SJCRH30 (cell line): ENCODE data around the gene COX7A1. TPM values are rescaled to one million over a fixed set of nuclear protein-coding genes. Genes with fewer than 3 reads are reported as not detected.

Experiments
- DNase-seq, 2 experiments: peaks; one replicate each; pipeline ENCODE4 v3.0.0-alpha.2; 2015 to 2020
- H3K27ac ChIP-seq: fragments of 250-450 bp; sonication (Bioruptor Pico); 2 replicates; pipeline ENCODE4 v1.5.1; 2020; ENCODE audit warnings: mild to moderate bottlenecking, moderate library complexity
- H3K27me3 ChIP-seq: fragments of 250-450 bp; sonication (Bioruptor Pico); 2 replicates; pipeline ENCODE4 v1.5.1; 2020; ENCODE audit warnings: mild to moderate bottlenecking, moderate library complexity
- H3K36me3 ChIP-seq: fragments of 250-450 bp; sonication (Bioruptor Pico); 2 replicates; pipeline ENCODE4 v1.5.1; 2020; ENCODE audit warnings: mild to moderate bottlenecking, moderate library complexity
- H3K4me1 ChIP-seq: fragments of 250-450 bp; sonication (Bioruptor Pico); 2 replicates; pipeline ENCODE4 v1.5.1; 2020; ENCODE audit warnings: mild to moderate bottlenecking, moderate library complexity
- H3K4me3 ChIP-seq: fragments of 250-450 bp; sonication (Bioruptor Pico); 2 replicates; pipeline ENCODE4 v1.5.1; 2020; ENCODE audit warnings: mild to moderate bottlenecking, moderate library complexity
- H3K9me3 ChIP-seq: fragments of 250-450 bp; sonication (Bioruptor Pico); replicated peaks from 2 replicates; pipeline ENCODE4 v1.5.1; 2020; ENCODE audit warnings: mild to moderate bottlenecking, moderate library complexity
- total RNA-seq: library from RNA; depleted of rRNA; stranded (reverse); fragments of >200 nt; shearing (Covaris generic); gene quantifications from 2 replicates; pipeline ENCODE4 v1.2.3, GENCODE V29; 2014; rRNA removed

Gene COX7A1
- total RNA-seq, 1 experiment from 2014 or later: not detected

GRCh38 chr19:36111200-36111539 lies 41.1 kb downstream of the COX7A1 start:
- peak overlapping the region; percentile 91 for H3K27ac ChIP-seq
- H3K4me3 ChIP-seq: peak overlapping the region; percentile 18
- H3K27me3 ChIP-seq: no peaks in the 10 kb centered on the region
- peaks cover 22% of the 10 kb centered on the region for H3K4me1 ChIP-seq
- H3K36me3 ChIP-seq: peaks cover 13% of the 10 kb centered on the region
- DNase-seq: peak; percentile 89 to 92
- H3K9me3 ChIP-seq: no peaks in the 10 kb centered on the region

GRCh38 chr19:36110487-36111199 lies 41.6 kb downstream of the COX7A1 start, which contains the start of gene OVOL3:
OVOL3 (plus strand) TSS chr19:36111143; CDS start chr19:36111203, 60 bp downstream.
- no peaks in the 10 kb centered on the region for H3K27me3 ChIP-seq
- no peaks in the 10 kb centered on the region for H3K9me3 ChIP-seq
- peaks cover 13% of the 10 kb centered on the region for H3K36me3 ChIP-seq
- peak within 1 kb of the TSS; percentile 18 for H3K4me3 ChIP-seq
- H3K27ac ChIP-seq: peak within 1 kb of the TSS; percentile 91
- DNase-seq: peak; percentile 91 to 94
- H3K4me1 ChIP-seq: peaks cover 26% of the 10 kb centered on the region

- peaks cover 31% of the 10 kb centered on the region for H3K36me3 ChIP-seq
- no peak overlapping the region for H3K4me3 ChIP-seq
- no peaks in the 10 kb centered on the region for H3K27me3 ChIP-seq
- H3K4me1 ChIP-seq: peaks cover 26% of the 10 kb centered on the region
- no peak overlapping the region for H3K27ac ChIP-seq
- H3K9me3 ChIP-seq: no peaks in the 10 kb centered on the region
- DNase-seq: no peak
These were observed 43.6 kb downstream of the COX7A1 start for GRCh38 chr19:36108684-36109083.

DNA sequence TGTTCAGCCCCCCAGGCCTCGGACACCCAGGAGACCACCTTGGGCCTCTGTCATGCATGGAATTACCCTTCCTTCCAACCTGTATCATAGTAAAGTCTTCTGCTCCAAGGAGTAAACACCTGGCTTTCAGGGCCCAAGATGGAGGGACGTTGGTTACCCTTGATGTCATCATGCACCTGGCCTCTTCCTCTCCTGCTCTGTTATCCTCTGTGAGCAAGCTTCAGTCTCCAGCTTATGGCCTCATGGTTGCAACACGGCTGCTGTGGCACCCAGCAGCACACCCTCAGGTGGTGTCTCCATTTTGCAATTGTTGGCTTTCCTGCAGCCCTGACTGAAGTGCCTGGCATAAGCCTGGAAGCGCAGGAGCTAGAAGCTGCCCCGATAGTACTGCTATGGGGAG lies 45.3 kb downstream of the COX7A1 start:
- Histone ChIP-seq H3K4me1 (peaks cover 20% of the 10 kb centered on the region), H3K36me3 (peaks cover 39% of the 10 kb centered on the region), H3K27me3 (no peaks in the 10 kb centered on the region), H3K4me3 (no peak overlapping the region), H3K27ac (no peak overlapping the region), H3K9me3 (no peaks in the 10 kb centered on the region)
- DNase-seq: no peak

DNA sequence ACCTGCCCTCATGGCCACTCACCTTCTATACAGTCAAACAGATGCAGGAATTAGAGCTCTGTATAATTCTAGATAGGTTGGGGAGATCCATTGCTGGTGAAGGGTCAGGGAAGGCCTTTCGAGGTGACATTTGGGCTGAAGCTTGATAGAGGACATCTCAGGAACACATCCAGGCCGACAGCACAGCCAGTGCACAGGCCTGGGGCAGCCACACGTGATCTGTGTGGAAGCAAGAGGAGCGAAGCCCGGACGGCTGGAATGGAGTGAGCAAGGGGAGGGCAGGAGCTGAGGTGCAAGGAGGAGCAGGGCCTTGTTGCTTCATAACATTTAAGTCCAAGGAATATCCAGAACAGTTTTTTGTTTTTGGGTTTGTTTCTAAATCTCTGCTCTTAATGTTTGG lies 45.8 kb downstream of the COX7A1 start:
- no peaks in the 10 kb centered on the region for H3K27me3 ChIP-seq
- H3K4me1 ChIP-seq: peaks cover 14% of the 10 kb centered on the region
- no peaks in the 10 kb centered on the region for H3K9me3 ChIP-seq
- H3K4me3 ChIP-seq: no peak overlapping the region
- no peak overlapping the region for H3K27ac ChIP-seq
- DNase-seq: no peak
- H3K36me3 ChIP-seq: peaks cover 41% of the 10 kb centered on the region

DNA sequence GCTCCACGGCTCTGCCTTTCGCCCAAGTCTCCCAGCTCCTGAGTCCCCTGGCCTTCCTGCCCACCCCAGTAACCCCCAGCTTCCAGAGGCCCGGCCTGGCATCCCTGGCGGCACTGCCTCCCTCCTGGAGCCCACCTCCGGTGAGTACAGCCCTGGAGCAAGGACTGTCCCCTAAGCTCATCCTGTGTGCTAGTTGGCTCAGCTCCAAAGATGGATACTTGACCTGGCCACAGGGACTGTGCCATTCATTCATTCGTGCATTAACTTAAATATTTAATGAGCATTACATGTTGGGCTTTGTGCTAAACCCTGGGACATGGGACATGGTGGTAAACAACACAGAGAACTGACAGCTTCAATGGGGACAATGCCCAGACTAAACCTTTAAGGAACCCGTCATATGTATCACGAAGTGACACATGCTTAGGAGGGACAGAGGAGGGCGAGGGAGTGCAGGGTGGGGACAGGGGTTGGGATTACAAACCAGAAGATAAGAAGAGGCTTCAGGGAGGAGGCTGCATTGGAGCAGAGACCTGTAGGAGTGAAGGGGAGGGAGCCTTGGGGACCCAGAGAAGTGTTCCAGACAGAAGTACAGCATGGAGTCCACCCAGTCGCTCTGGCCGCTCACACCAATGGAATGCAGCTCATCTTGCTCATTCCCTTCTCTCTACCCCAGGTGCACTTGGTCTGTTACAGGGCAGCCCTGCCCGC lies 48.2 kb downstream of the COX7A1 start:
- Histone ChIP-seq H3K27me3 (no peaks in the 10 kb centered on the region), H3K4me3 (no peak overlapping the region), H3K27ac (no peak overlapping the region), H3K9me3 (no peaks in the 10 kb centered on the region), H3K4me1 (0 out of 2 replicates have a peak, but pooled peaks cover 4% of the 10 kb centered on the region), H3K36me3 (peaks cover 58% of the 10 kb centered on the region)
- no peak for DNase-seq

GRCh38 chr19:36103040-36103626 lies 49.1 kb downstream of the COX7A1 start:
- Histone ChIP-seq H3K27ac (no peak overlapping the region), H3K4me3 (no peak overlapping the region), H3K9me3 (no peaks in the 10 kb centered on the region), H3K4me1 (0 out of 2 replicates have a peak, but pooled peaks cover 4% of the 10 kb centered on the region), H3K27me3 (no peaks in the 10 kb centered on the region), H3K36me3 (peaks cover 65% of the 10 kb centered on the region)
- no peak for DNase-seq

DNA sequence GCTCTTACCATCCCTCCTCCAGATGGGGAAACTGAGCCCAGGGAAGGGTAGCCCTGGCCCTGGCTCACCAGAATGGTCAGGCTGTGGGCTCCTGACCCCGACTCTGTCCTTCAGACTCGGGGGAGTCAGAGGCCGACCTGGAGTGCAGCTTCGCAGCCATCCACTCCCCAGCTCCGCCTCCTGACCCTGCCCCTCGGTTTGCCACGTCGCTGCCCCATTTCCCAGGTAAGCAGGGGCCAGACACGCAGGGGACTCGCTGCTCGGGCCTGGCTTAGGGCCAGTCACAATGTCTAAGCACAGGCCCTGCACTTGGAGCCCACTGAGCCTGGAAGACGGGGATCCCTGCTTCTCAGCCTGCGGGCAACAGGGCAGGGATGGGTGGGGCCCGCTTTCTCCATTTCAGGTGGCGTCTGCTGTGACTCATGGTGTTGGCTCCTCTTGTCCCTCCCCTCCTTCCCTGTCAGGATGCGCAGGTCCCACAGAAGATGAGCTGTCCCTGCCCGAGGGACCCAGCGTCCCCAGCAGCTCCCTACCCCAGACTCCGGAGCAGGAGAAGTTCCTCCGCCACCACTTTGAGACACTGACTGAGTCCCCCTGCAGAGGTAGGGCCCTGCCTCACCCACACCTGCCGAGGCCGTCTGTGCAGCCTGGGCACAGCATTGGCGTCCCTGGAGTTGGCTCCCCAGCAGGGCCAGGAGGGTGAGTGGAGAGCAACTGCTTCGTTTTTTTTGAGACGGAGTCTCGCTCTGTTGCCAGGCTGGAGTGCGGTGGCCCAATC lies 50.5 kb downstream of the COX7A1 start:
- DNase-seq: no peak
- H3K9me3 ChIP-seq: no peaks in the 10 kb centered on the region
- H3K4me1 ChIP-seq: 0 out of 2 replicates have a peak, but pooled peaks cover 4% of the 10 kb centered on the region
- H3K4me3 ChIP-seq: no peak overlapping the region
- peaks cover 72% of the 10 kb centered on the region for H3K36me3 ChIP-seq
- H3K27me3 ChIP-seq: no peaks in the 10 kb centered on the region
- H3K27ac ChIP-seq: no peak overlapping the region

Other genes with a start within 250 kb of the COX7A1 start
- gene HCST, start 249.9 kb downstream of the COX7A1 start, total RNA-seq: not detected in 2 replicates
- gene TYROBP, start 244.2 kb downstream of the COX7A1 start, total RNA-seq: not detected in 2 replicates
- gene LRFN3, start 216.1 kb downstream of the COX7A1 start, total RNA-seq: 5.1 and 10.2 TPM in 2 replicates
- gene SDHAF1, start 157.3 kb downstream of the COX7A1 start, total RNA-seq: 21.6 and 27.9 TPM in 2 replicates
- 0.10 and 0.20 TPM in 2 replicates for gene SYNE4, start 143.6 kb downstream of the COX7A1 start, total RNA-seq
- 17.4 and 19.8 TPM in 2 replicates for gene ALKBH6, start 138.2 kb downstream of the COX7A1 start, total RNA-seq
- 1.6 and 3.3 TPM in 2 replicates for gene CLIP3, start 119.6 kb downstream of the COX7A1 start, total RNA-seq
- gene THAP8, start 98.2 kb downstream of the COX7A1 start, total RNA-seq: 3.9 and 4.8 TPM in 2 replicates
- gene WDR62, start 97.5 kb downstream of the COX7A1 start, total RNA-seq: 19.8 and 23.5 TPM in 2 replicates
- gene OVOL3, start 41.3 kb downstream of the COX7A1 start, total RNA-seq: 0.79 and 1.4 TPM in 2 replicates
- gene POLR2I, start 37.6 kb downstream of the COX7A1 start, total RNA-seq: 140 and 153 TPM in 2 replicates
- gene TBCB, start 37.0 kb downstream of the COX7A1 start, total RNA-seq: 212 and 217 TPM in 2 replicates
- 339 and 397 TPM in 2 replicates for gene CAPNS1, start 12.4 kb downstream of the COX7A1 start, total RNA-seq
- gene ZNF565, start 62.2 kb upstream of the COX7A1 start, total RNA-seq: 4.1 and 5.2 TPM in 2 replicates
- gene ZNF146, start 62.7 kb upstream of the COX7A1 start, total RNA-seq: 182 and 210 TPM in 2 replicates
- gene ZFP14, start 226.8 kb upstream of the COX7A1 start, total RNA-seq: 7.1 TPM in 2 replicates